GM13976 (cell line): ENCODE results near the gene TMEM59.
A peak's percentile ranks its signal among the peaks of the same experiment; 100 is the strongest.

Experiments
- DNase-seq: peaks from one replicate; pipeline ENCODE4 v3.0.0; 2012; ENCODE audit warnings: low spot score
- CTCF ChIP-seq: IDR thresholded peaks from 2 replicates; pipeline ENCODE4 v1.5.1; 2012; ENCODE audit warnings: borderline replicate concordance, mild to moderate bottlenecking; ENCODE audit not compliant: insufficient read depth; ENCODE audit errors: extremely low read depth, missing control alignments, control extremely low read depth
- in situ Hi-C: fragments of 300-500 bp; cut with MboI; formaldehyde crosslinking; loops from one replicate; pipeline ENCODE4 v1.12.0; 2022; ENCODE audit warnings: low sequenced_read_pairs, mixed read lengths, inconsistent platforms; ENCODE audit not compliant: unreplicated experiment

Gene TMEM59

DNA sequence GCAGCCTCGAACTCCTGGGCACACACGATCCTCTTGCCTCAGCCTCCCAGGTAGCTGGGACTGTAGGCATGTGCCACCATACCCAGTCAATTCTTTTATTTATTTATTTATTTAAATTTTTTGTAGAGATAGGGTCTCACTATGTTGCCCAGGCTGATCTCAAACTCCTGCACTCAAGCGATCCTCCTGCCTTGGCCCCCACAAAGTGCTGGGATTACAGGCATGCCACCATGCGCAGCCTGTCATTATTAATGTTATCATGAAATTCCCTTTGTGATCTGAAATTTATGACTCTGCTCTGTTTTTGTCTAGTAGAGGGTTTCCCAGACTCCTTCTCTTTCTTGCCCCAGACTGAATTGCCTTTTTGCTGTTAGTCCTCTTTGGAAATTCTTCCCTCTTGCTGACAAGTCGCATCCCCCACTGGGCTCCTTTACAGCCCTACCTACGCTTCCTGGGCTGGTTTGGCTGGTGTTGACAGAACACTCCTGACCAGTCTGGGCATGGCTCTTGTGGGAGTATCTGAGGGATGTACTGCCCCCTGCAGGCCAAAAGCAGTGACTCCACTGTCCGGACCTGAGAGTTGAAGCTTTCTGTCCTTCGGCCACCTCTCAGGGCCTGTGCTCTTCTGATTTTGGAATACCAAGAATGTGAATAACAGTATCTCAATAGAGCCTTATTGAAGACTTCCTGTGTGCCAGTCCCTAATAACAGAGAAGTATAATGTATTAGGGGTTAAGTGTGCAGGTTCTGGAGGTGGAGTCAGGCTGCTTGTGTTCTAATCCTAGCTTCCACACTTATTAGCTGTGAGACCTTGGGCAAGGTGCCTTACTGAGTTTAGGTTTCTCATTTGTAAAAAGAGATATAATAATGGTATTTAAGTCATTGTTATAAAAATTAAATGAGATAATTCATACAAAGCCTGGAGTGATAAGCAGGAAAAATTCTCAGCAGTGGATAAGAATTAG is 28.6 kb upstream of the TMEM59 start:
- DNase-seq, result peak; percentile 61
- peak; percentile 60 for TF ChIP-seq CTCF
- in situ Hi-C loops, result no loop called here

DNA sequence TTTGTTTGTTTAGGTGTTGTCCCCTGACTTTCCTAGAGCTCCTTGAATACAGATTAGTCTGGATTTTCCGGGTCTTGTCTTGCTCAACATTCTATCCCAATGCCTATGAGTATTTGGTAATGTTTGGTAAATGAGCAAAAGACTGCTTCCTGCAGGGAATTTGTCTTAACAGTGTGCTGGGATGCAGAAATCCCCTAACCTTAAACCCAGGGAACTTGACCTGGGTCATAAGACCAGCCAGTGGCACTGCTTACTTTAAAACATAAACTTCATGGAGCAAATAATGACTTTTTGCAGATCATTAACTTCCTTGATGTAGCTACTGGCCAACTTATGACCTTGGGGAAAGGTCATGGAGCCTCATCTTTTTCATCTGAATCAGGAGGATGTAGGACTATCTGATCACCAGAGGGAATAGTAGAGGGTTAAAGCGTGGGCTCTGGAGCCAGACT is 27.6 kb upstream of the TMEM59 start:
- TF ChIP-seq CTCF, result no peak
- in situ Hi-C loops, result no loop called here
- DNase-seq, result no peak

DNA sequence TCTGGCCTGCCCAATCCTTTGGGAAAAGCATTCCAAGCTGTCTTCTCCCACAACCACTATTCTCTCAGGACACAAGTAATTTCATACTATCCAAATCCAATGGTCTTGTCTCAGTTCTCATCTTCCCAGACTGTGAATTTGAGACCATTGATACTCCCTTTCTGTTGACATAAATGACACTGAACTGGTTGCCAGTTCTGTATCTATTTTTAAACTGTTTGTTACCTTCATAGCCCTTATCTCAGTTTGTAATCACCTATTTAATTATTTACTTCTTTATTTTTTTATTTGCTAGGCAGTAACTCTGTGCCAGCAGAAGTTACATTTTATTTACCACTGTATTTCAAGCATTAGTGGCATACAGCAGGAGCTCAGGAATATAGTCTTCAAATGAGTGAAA is 24.4 kb upstream of the TMEM59 start:
- in situ Hi-C loops, result no loop called here
- TF ChIP-seq CTCF, result no peak
- no peak for DNase-seq

- peak; percentile 67 for DNase-seq
- in situ Hi-C loops, result no loop called here
Measured at GRCh38 chr1:54070171-54070837, 17.3 kb upstream of the TMEM59 start.

DNA sequence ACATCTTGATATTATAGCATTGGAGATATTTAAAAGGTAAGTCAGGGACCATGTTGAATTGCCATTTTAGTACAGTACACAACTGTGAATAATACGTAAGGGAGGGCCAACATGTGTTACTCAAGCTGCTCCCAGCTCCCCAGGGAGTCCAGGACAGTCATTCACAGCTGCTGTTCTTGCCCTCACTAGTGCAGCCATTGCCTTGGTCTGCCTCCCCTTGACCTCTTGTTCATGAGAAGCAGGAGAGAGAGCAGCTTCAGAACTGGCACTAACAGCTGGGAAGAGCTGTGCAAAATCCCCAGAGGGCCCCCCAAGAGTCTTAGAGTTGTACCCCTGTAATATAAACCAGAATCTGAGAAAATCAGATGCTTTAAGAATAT is 16.8 kb upstream of the TMEM59 start:
- no peak for TF ChIP-seq CTCF
- DNase-seq, result no peak
- in situ Hi-C loops, result no loop called here

More at GRCh38 chr1:54070171-54070837, 17.3 kb upstream of the TMEM59 start:
- peak; percentile 54 for TF ChIP-seq CTCF

DNA sequence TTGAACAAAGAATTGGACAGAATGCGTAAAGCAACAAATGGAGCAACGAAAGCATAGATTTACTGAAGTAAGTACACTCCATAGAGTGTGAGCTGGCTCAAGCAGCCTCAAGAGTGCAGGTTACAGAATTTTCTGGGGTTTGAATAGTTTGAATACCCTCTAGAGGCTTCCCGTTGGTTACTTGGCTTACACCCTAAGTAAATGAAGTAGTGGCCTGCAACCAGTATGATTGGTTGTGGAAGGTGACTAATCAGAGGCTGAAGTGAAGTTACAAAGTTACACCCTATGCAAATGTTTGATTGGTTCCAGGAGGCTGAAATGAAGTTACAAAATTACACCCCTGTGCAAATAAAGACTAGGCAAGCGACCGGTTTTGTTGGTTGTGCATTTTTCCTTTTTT is 11.3 kb upstream of the TMEM59 start:
- no peak for TF ChIP-seq CTCF
- in situ Hi-C loops, result no loop called here
- DNase-seq, result no peak
